NCI-H2081 (cell line): ENCODE results near the gene GYPC.

Source experiments
- DNase-seq, 2 experiments: peaks; one replicate each; lab custom pipeline; 2025; lab: John Stamatoyannopoulos, UW

GYPC gene

GRCh38 chr2:126650994-126651393 is 5.0 kb upstream of the GYPC start:
- DNase-seq, result no peak

- no peak for DNase-seq
Measured at GRCh38 chr2:126652323-126652891, 3.6 kb upstream of the GYPC start.

- no peak for DNase-seq
Measured at GRCh38 chr2:126653109-126653508, 2.8 kb upstream of the GYPC start.

- no peak for DNase-seq
Measured at GRCh38 chr2:126653761-126654160, 2.2 kb upstream of the GYPC start.

- no peak for DNase-seq
Measured at GRCh38 chr2:126655051-126655450, 907 bp upstream of the GYPC start.

- no peak for DNase-seq
Measured at GRCh38 chr2:126656431-126657147, 631 bp downstream of the GYPC start.

GRCh38 chr2:126657148-126657635 is 1.2 kb downstream of the GYPC start:
- DNase-seq, result no peak

GRCh38 chr2:126657636-126658318 is 1.8 kb downstream of the GYPC start:
- DNase-seq, result no peak

- no peak for DNase-seq
Measured at GRCh38 chr2:126658319-126658904, 2.5 kb downstream of the GYPC start.

- DNase-seq, result no peak
Measured at GRCh38 chr2:126658905-126659561, 3.1 kb downstream of the GYPC start.

GRCh38 chr2:126659562-126660467 is 3.9 kb downstream of the GYPC start:
- DNase-seq, result no peak

- DNase-seq, result no peak
Measured at GRCh38 chr2:126660971-126661370, 5.0 kb downstream of the GYPC start.

GRCh38 chr2:126661702-126662500 is 5.9 kb downstream of the GYPC start:
- no peak for DNase-seq

- DNase-seq, result no peak
Measured at GRCh38 chr2:126662621-126663020, 6.7 kb downstream of the GYPC start.

- DNase-seq, result no peak
Measured at GRCh38 chr2:126663184-126663963, 7.4 kb downstream of the GYPC start.

- no peak for DNase-seq
Measured at GRCh38 chr2:126664234-126664633, 8.3 kb downstream of the GYPC start.

GRCh38 chr2:126664639-126665038 is 8.7 kb downstream of the GYPC start:
- no peak for DNase-seq

GRCh38 chr2:126665483-126665882 is 9.5 kb downstream of the GYPC start:
- DNase-seq, result no peak

GRCh38 chr2:126668254-126668653 is 12.3 kb downstream of the GYPC start:
- DNase-seq, result no peak

- no peak for DNase-seq
Measured at GRCh38 chr2:126669772-126670171, 13.8 kb downstream of the GYPC start.
